CD14-positive monocyte (primary cell): ENCODE measurements around the gene TNFRSF6B. TPM values are rescaled to one million over a fixed set of nuclear protein-coding genes. Genes with fewer than 3 reads are reported as not detected.

Experiments
- DNase-seq, 3 donors: peaks; one replicate each; pipeline ENCODE4 v3.0.0-alpha.2; 2011 to 2022
- H2AFZ ChIP-seq: 2 replicates; pipeline ENCODE4 v1.6.0; 2012; ENCODE audit warnings: mild to moderate bottlenecking, low read depth, low read length, inconsistent platforms; ENCODE audit not compliant: insufficient read depth, poor library complexity, severe bottlenecking
- H3K27ac ChIP-seq, 2 donors: 1 replicate in 1 of 2; 2 replicates in 1 of 2; pipeline ENCODE4 v1.5.1; 2012 to 2013; ENCODE audit warnings: low read length in 2 of 2, control low read depth in 1 of 2, inconsistent platforms in 1 of 2, low read depth in 1 of 2, mild to moderate bottlenecking in 1 of 2
- H3K27me3 ChIP-seq, 2 donors: one replicate each; pipeline versions ENCODE4 v1.6.0 to v1.6.1; 2011 to 2013; ENCODE audit warnings: low read length in 2 of 2; ENCODE audit not compliant: control insufficient read depth in 2 of 2, insufficient read depth in 2 of 2
- H3K36me3 ChIP-seq, 2 donors: replicated peaks in 1 of 2; 1 replicate in 1 of 2; 2 replicates in 1 of 2; pipeline versions ENCODE4 v1.5.1 to v1.6.1; 2012 to 2013; ENCODE audit warnings: low read length in 2 of 2, control low read depth in 1 of 2, inconsistent platforms in 1 of 2, mild to moderate bottlenecking in 1 of 2; ENCODE audit not compliant: insufficient read depth in 2 of 2, control insufficient read depth in 1 of 2
- H3K4me1 ChIP-seq, 2 donors: 1 replicate in 1 of 2; 2 replicates in 1 of 2; pipeline versions ENCODE4 v1.5.1 to v1.6.1; 2012 to 2013; ENCODE audit warnings: low read length in 2 of 2, control low read depth in 1 of 2, inconsistent platforms in 1 of 2, mild to moderate bottlenecking in 1 of 2, moderate library complexity in 1 of 2; ENCODE audit not compliant: insufficient read depth in 2 of 2, control insufficient read depth in 1 of 2
- H3K4me2 ChIP-seq: replicated peaks from 2 replicates; pipeline ENCODE3; 2012; ENCODE audit warnings: low read length, moderate library complexity, mild to moderate bottlenecking; ENCODE audit not compliant: poor library complexity, severe bottlenecking; ENCODE audit errors: extremely low read depth
- H3K4me3 ChIP-seq, 3 experiments: fragments of 200-600 bp in 1 of 3; sonication (generic) in 1 of 3; replicated peaks in 1 of 3; 1 replicate in 2 of 3; 2 replicates in 1 of 3; pipeline ENCODE4 v1.5.1; 2011 to 2013; ENCODE audit warnings: low read length in 3 of 3, mild to moderate bottlenecking in 3 of 3, control low read depth in 2 of 3, low read depth in 2 of 3, inconsistent platforms in 1 of 3, moderate library complexity in 1 of 3
- H3K79me2 ChIP-seq: 2 replicates; pipeline ENCODE4 v1.6.0; 2012; ENCODE audit warnings: mild to moderate bottlenecking, control low read depth, inconsistent platforms, low read length, moderate library complexity; ENCODE audit not compliant: insufficient read depth
- H3K9ac ChIP-seq: 2 replicates; pipeline ENCODE4 v1.6.0; 2017; ENCODE audit warnings: low read length, mild to moderate bottlenecking; ENCODE audit not compliant: insufficient read depth, poor library complexity, severe bottlenecking
- H3K9me3 ChIP-seq, 2 donors: replicated peaks in 1 of 2; 1 replicate in 1 of 2; 2 replicates in 1 of 2; pipeline versions ENCODE4 v1.5.1 to v1.6.1; 2012 to 2013; ENCODE audit warnings: low read length in 2 of 2, control low read depth in 1 of 2; ENCODE audit not compliant: control insufficient read depth in 1 of 2, insufficient read depth in 1 of 2
- H4K20me1 ChIP-seq: 2 replicates; pipeline ENCODE4 v1.6.0; 2012; ENCODE audit warnings: mild to moderate bottlenecking, low read length, control low read depth, moderate library complexity; ENCODE audit not compliant: insufficient read depth
- H3K27ac Mint-ChIP-seq, 7 donors: one replicate each; pipeline ENCODE4 v1.8.0; 2020; ENCODE audit warnings: mild to moderate bottlenecking in 7 of 7, mixed read lengths in 7 of 7, moderate library complexity in 6 of 7, inconsistent platforms in 2 of 7
- H3K27me3 Mint-ChIP-seq, 3 donors: one replicate each; pipeline ENCODE4 v1.8.0; 2021 to 2022; ENCODE audit warnings: low read depth in 3 of 3, mild to moderate bottlenecking in 3 of 3, mixed read lengths in 3 of 3, moderate library complexity in 3 of 3, inconsistent platforms in 1 of 3
- H3K36me3 Mint-ChIP-seq, 2 donors: one replicate each; pipeline ENCODE4 v1.8.0; 2020; ENCODE audit warnings: mixed read lengths in 2 of 2, inconsistent platforms in 1 of 2, mild to moderate bottlenecking in 1 of 2
- H3K4me1 Mint-ChIP-seq: one replicate; pipeline ENCODE4 v1.8.0; 2020; ENCODE audit warnings: mild to moderate bottlenecking, mixed read lengths
- H3K4me3 Mint-ChIP-seq, 2 donors: one replicate each; pipeline ENCODE4 v1.8.0; 2020; ENCODE audit warnings: mild to moderate bottlenecking in 2 of 2, mixed read lengths in 2 of 2, moderate library complexity in 1 of 2
- H3K9me3 Mint-ChIP-seq, 7 donors: one replicate each; pipeline ENCODE4 v1.8.0; 2020 to 2022; ENCODE audit warnings: mixed read lengths in 7 of 7, mild to moderate bottlenecking in 6 of 7, moderate library complexity in 6 of 7, inconsistent platforms in 2 of 7
- WGBS: methylation state at CpG from one replicate; pipeline ENCODE4 v1.1.5; 2013; ENCODE audit warnings: missing lambda C conversion rate; ENCODE audit not compliant: insufficient coverage; 5-methylcytosine and 5-hydroxymethylcytosine counted together
- intact Hi-C, 2 donors: fragments of 100-400 bp; cut with micrococcal nuclease; formaldehyde crosslinking; loops; one replicate each; pipeline versions ENCODE4 v1.15.0 to v1.15.1; 2023
- polyA plus RNA-seq, 3 donors: library from polyadenylated mRNA; depleted of rRNA in 1 of 3; unstranded in 2 of 3; stranded (reverse) in 1 of 3; fragments of 300-500 nt in 2 of 3; fragments of >200 nt in 1 of 3; fragmentation: Illumina TruSeq in 2 of 3; gene quantifications; 1 replicate in 2 of 3; 2 replicates in 1 of 3; pipeline ENCODE4 v1.2.3, GENCODE V29; 2012 to 2021
- TF ChIP-seq, protein P1 (sequence below): fragments of 200-600 bp; IDR thresholded peaks from one replicate; pipeline ENCODE4 v1.8.0; 2022; ENCODE audit warnings: antibody characterized with exemption, mild to moderate bottlenecking

The TNFRSF6B gene
- polyA plus RNA-seq, 3 donors = 6.5 TPM; not detected in 2

GRCh38 chr20:63707558-63708300 is 11.3 kb downstream of the TNFRSF6B start, which contains the start of the genes ARFRP1 and ZGPAT:
Gene ARFRP1 (minus strand): TSS chr20:63707976. CDS start chr20:63707091, 885 bp downstream.
Gene ZGPAT (plus strand): TSS chr20:63708039. CDS start chr20:63708581, 542 bp downstream.
- DNase-seq = peak; percentile 83 to 87 (median 86)
- Histone ChIP-seq H3K36me3 (peaks cover 51 to 56% of the 10 kb centered on the region in 2 donors), H2AFZ (peak within 1 kb of the TSS; percentile 82), H4K20me1 (peaks cover 60% of the 10 kb centered on the region), H3K27ac (peak within 1 kb of the TSS; percentile 41 to 81), H3K4me1 (peaks cover 23 to 30% of the 10 kb centered on the region in 2 donors), H3K4me3 (peak within 1 kb of the TSS; percentile 35 to 86 (median 71)), H3K9ac (peak within 1 kb of the TSS; percentile 85), H3K79me2 (peaks cover 72% of the 10 kb centered on the region), H3K9me3 (no peaks in the 10 kb centered on the region), H3K27me3 (no peaks in the 10 kb centered on the region), H3K4me2 (peak within 1 kb of the TSS; percentile 97)
- Mint-ChIP-seq H3K36me3 (peaks cover 49 to 68% of the 10 kb centered on the region in 2 donors), H3K9me3 (peaks cover 0 to 6% (median 0%) of the 10 kb centered on the region in 7 donors), H3K27ac (peak within 1 kb of the TSS; percentile 71 to 89 (median 82)), H3K4me1 (peaks cover 34% of the 10 kb centered on the region), H3K4me3 (peak within 1 kb of the TSS; percentile 82 to 88), H3K27me3 (peaks cover 0 to 3% (median 0%) of the 10 kb centered on the region in 3 donors)
- TF ChIP-seq, protein P1, sequence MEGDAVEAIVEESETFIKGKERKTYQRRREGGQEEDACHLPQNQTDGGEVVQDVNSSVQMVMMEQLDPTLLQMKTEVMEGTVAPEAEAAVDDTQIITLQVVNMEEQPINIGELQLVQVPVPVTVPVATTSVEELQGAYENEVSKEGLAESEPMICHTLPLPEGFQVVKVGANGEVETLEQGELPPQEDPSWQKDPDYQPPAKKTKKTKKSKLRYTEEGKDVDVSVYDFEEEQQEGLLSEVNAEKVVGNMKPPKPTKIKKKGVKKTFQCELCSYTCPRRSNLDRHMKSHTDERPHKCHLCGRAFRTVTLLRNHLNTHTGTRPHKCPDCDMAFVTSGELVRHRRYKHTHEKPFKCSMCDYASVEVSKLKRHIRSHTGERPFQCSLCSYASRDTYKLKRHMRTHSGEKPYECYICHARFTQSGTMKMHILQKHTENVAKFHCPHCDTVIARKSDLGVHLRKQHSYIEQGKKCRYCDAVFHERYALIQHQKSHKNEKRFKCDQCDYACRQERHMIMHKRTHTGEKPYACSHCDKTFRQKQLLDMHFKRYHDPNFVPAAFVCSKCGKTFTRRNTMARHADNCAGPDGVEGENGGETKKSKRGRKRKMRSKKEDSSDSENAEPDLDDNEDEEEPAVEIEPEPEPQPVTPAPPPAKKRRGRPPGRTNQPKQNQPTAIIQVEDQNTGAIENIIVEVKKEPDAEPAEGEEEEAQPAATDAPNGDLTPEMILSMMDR = no peak
- under 1% methylated on average over 98 of the region's 98 CpGs for WGBS
- intact Hi-C loops = loop anchor here (2.0 to 5.0 kb wide), 5 partner anchors 21 to 250 kb away; partner anchors contain the start of genes RTEL1 (in 2 of the 2) and UCKL1 (in 1 of the 2)

DNA sequence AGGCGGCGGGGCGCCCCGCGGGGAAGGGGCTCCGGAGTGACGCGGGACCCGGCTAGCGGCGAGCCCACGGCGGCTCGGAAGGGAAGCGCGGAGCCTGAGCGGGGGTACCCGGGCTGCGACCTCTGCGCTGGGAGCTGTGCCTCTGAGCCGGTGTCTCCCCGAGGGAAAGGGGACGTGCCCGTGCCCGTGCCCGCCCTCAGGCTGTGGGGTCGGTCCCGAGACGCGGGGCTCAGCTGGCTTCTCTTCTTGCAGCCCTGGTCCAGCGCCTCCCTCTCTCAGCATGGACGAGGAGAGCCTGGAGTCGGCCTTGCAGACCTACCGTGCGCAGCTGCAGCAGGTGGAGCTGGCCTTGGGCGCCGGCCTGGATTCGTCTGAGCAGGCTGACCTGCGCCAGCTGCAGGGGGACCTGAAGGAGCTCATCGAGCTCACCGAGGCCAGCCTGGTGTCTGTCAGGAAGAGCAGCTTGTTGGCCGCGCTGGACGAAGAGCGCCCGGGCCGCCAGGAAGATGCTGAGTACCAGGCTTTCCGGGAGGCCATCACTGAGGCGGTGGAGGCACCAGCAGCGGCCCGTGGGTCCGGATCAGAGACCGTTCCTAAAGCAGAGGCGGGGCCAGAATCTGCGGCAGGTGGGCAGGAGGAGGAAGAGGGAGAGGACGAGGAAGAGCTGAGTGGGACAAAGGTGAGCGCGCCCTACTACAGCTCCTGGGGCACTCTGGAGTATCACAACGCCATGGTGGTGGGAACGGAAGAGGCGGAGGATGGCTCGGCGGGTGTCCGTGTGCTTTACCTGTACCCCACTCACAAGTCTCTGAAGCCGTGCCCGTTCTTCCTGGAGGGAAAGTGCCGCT is 12.1 kb downstream of the TNFRSF6B start:
- Mint-ChIP-seq H3K9me3 (peaks cover 0 to 6% (median 2%) of the 10 kb centered on the region in 7 donors), H3K27ac (peak overlapping the region in 6 of 7 donors; percentile 65 to 82 (median 76)), H3K4me1 (peaks cover 34% of the 10 kb centered on the region), H3K4me3 (peak overlapping the region; percentile 82 to 86), H3K36me3 (peaks cover 51 to 74% of the 10 kb centered on the region in 2 donors), H3K27me3 (peaks cover 0 to 3% (median 0%) of the 10 kb centered on the region in 3 donors)
- 24% methylated on average over 63 of the region's 67 CpGs for WGBS
- Histone ChIP-seq H3K4me1 (peaks cover 23 to 30% of the 10 kb centered on the region in 2 donors), H2AFZ (peak overlapping the region; percentile 82), H3K27ac (peak overlapping the region in 1 of 2 donors; percentile 81), H3K4me3 (peak overlapping the region; percentile 35 to 86 (median 71)), H3K36me3 (peaks cover 52 to 61% of the 10 kb centered on the region in 2 donors), H3K4me2 (peak overlapping the region; percentile 97), H4K20me1 (peaks cover 58% of the 10 kb centered on the region), H3K79me2 (peaks cover 79% of the 10 kb centered on the region), H3K27me3 (no peaks in the 10 kb centered on the region), H3K9me3 (no peaks in the 10 kb centered on the region), H3K9ac (peak overlapping the region; percentile 85)
- peak in 1 of 3 donors; percentile 8 for DNase-seq
- intact Hi-C loops = loop anchor here (2.0 to 5.0 kb wide), 4 partner anchors 32 to 249 kb away; partner anchors contain the start of genes RTEL1 (in 2 of the 2) and UCKL1 (in 1 of the 2)
- TF ChIP-seq, protein P1 = no peak
